HEK293 (cell line): ENCODE measurements around the gene GADD45GIP1.
"Not testable (repeated sequence)": the region's sequence is repeated elsewhere in the genome, so short reads cannot be mapped to it uniquely, and the experiment has no call there.

Experiments used
- CTCF ChIA-PET: fragments of 350-600 bp; formaldehyde crosslinking; extraction: SDS; loops from one replicate; lab custom pipeline; 2021; ENCODE audit warnings: antibody characterized with exemption; lab: Yijun Ruan, JAX
- POLR2A ChIA-PET: fragments of 300-600 bp; formaldehyde crosslinking; extraction: SDS; loops from one replicate; lab custom pipeline; 2020; ENCODE audit warnings: antibody characterized with exemption, inconsistent platforms; lab: Yijun Ruan, JAX
- H3K27ac ChIP-seq: fragments of 200-500 bp; sonication (Bioruptor generic); 2 replicates; pipeline ENCODE4 v1.5.1; 2014; ENCODE audit warnings: low read depth, low read length, control low read depth, inconsistent platforms; ENCODE audit errors: extremely low read depth
- H3K36me3 ChIP-seq, 2 experiments: fragments of 200-500 bp in 1 of 2; sonication (Bioruptor generic) in 1 of 2; 1 replicate in 1 of 2; 2 replicates in 1 of 2; pipeline ENCODE4 v1.5.1; 2014 to 2017; ENCODE audit warnings: inconsistent platforms in 2 of 2, low read length in 2 of 2; ENCODE audit not compliant: control insufficient read depth in 2 of 2, insufficient read depth in 1 of 2
- H3K4me1 ChIP-seq: fragments of 200-500 bp; sonication (Bioruptor generic); 2 replicates; pipeline ENCODE4 v1.5.1; 2014; ENCODE audit warnings: mild to moderate bottlenecking, low read length, inconsistent platforms; ENCODE audit not compliant: control insufficient read depth, insufficient read depth
- H3K4me3 ChIP-seq: 2 replicates; pipeline ENCODE4 v1.5.1; 2011; ENCODE audit warnings: low read depth, mild to moderate bottlenecking, control low read depth, low read length, moderate library complexity
- H3K9me3 ChIP-seq: fragments of 200-500 bp; sonication (Bioruptor generic); 2 replicates; pipeline ENCODE4 v1.5.1; 2014; ENCODE audit warnings: low read depth, low read length, inconsistent platforms; ENCODE audit not compliant: control insufficient read depth, insufficient read depth
- EGR2 ChIP-seq: fragments of 450-650 bp; formaldehyde crosslinking; IDR thresholded peaks from 2 replicates; pipeline ENCODE4 v1.5.1; 2016; ENCODE audit warnings: low read depth, missing biosample characterization, missing genetic modification characterization
- GLI2 ChIP-seq: fragments of 450-650 bp; formaldehyde crosslinking; IDR thresholded peaks from 2 replicates; pipeline ENCODE4; 2017; ENCODE audit warnings: missing biosample characterization, missing genetic modification characterization, low read depth, borderline replicate concordance
- KLF1 ChIP-seq: fragments of 450-650 bp; formaldehyde crosslinking; IDR thresholded peaks from 2 replicates; pipeline ENCODE4 v1.5.1; 2016; ENCODE audit warnings: missing biosample characterization, missing genetic modification characterization
- KLF16 ChIP-seq: fragments of 450-650 bp; formaldehyde crosslinking; IDR thresholded peaks from 2 replicates; pipeline ENCODE4 v1.5.1; 2017; ENCODE audit warnings: missing biosample characterization, missing genetic modification characterization
- KLF7 ChIP-seq: fragments of 450-650 bp; formaldehyde crosslinking; IDR thresholded peaks from 2 replicates; pipeline ENCODE4 v1.5.1; 2016; ENCODE audit warnings: missing biosample characterization, missing genetic modification characterization, borderline replicate concordance
- SCRT2 ChIP-seq: fragments of 450-650 bp; formaldehyde crosslinking; IDR thresholded peaks from 2 replicates; pipeline ENCODE4 v1.5.1; 2016; ENCODE audit warnings: missing biosample characterization, missing genetic modification characterization
- SETDB1 ChIP-seq: IDR thresholded peaks from one replicate; pipeline ENCODE4 v1.6.1; 2017; ENCODE audit warnings: mild to moderate bottlenecking, low read length, moderate library complexity, mixed read lengths; ENCODE audit not compliant: insufficient read length
- SP7 ChIP-seq: fragments of 450-650 bp; formaldehyde crosslinking; IDR thresholded peaks from 2 replicates; pipeline ENCODE4 v1.5.1; 2016; ENCODE audit warnings: missing biosample characterization, missing genetic modification characterization
- ZBTB10 ChIP-seq: fragments of 450-650 bp; formaldehyde crosslinking; IDR thresholded peaks from 2 replicates; pipeline ENCODE4 v1.5.1; 2016; ENCODE audit warnings: missing biosample characterization, missing genetic modification characterization
- ZBTB17 ChIP-seq: fragments of 450-650 bp; formaldehyde crosslinking; IDR thresholded peaks from 2 replicates; pipeline ENCODE4 v1.5.1; 2016; ENCODE audit warnings: missing biosample characterization, missing genetic modification characterization
- ZBTB20 ChIP-seq: fragments of 450-650 bp; formaldehyde crosslinking; IDR thresholded peaks from 2 replicates; pipeline ENCODE4 v1.5.1; 2016; ENCODE audit warnings: missing biosample characterization, missing genetic modification characterization
- ZEB2 ChIP-seq: fragments of 450-650 bp; formaldehyde crosslinking; IDR thresholded peaks from 2 replicates; pipeline ENCODE4 v1.5.1; 2016; ENCODE audit warnings: missing biosample characterization, missing genetic modification characterization
- ZNF16 ChIP-seq: fragments of 450-650 bp; formaldehyde crosslinking; IDR thresholded peaks from 2 replicates; pipeline ENCODE4 v1.5.1; 2016; ENCODE audit warnings: low read depth, missing biosample characterization, missing genetic modification characterization
- ZNF2 ChIP-seq: fragments of 450-650 bp; formaldehyde crosslinking; IDR thresholded peaks from 2 replicates; pipeline ENCODE4 v1.5.1; 2016; ENCODE audit warnings: missing biosample characterization, missing genetic modification characterization
- ZNF214 ChIP-seq: fragments of 450-650 bp; formaldehyde crosslinking; IDR thresholded peaks from 2 replicates; pipeline ENCODE4 v1.5.1; 2017; ENCODE audit warnings: missing biosample characterization, mild to moderate bottlenecking, missing genetic modification characterization, borderline replicate concordance
- ZNF280D ChIP-seq: fragments of 450-650 bp; formaldehyde crosslinking; IDR thresholded peaks from 2 replicates; pipeline ENCODE4 v1.5.1; 2016; ENCODE audit warnings: missing biosample characterization, missing genetic modification characterization
- ZNF302 ChIP-seq: fragments of 450-650 bp; formaldehyde crosslinking; IDR thresholded peaks from 2 replicates; pipeline ENCODE4 v1.5.1; 2016; ENCODE audit warnings: missing biosample characterization, missing genetic modification characterization, low read depth
- ZNF324 ChIP-seq: fragments of 450-650 bp; formaldehyde crosslinking; IDR thresholded peaks from 2 replicates; pipeline ENCODE4 v1.5.1; 2016; ENCODE audit warnings: missing biosample characterization, missing genetic modification characterization
- ZNF350 ChIP-seq: fragments of 450-650 bp; formaldehyde crosslinking; IDR thresholded peaks from 2 replicates; pipeline ENCODE4 v1.5.0; 2017; ENCODE audit warnings: missing biosample characterization, mild to moderate bottlenecking, missing genetic modification characterization
- ZNF423 ChIP-seq: fragments of 450-650 bp; formaldehyde crosslinking; IDR thresholded peaks from 2 replicates; pipeline ENCODE4 v1.5.1; 2016; ENCODE audit warnings: missing biosample characterization, missing genetic modification characterization
- ZNF558 ChIP-seq: fragments of 450-650 bp; formaldehyde crosslinking; IDR thresholded peaks from 2 replicates; pipeline ENCODE4 v1.5.1; 2016; ENCODE audit warnings: missing biosample characterization, missing genetic modification characterization
- ZNF621 ChIP-seq: fragments of 450-650 bp; formaldehyde crosslinking; IDR thresholded peaks from 2 replicates; pipeline ENCODE4 v1.5.1; 2017; ENCODE audit warnings: missing biosample characterization, missing genetic modification characterization
- ZNF623 ChIP-seq: fragments of 450-650 bp; formaldehyde crosslinking; IDR thresholded peaks from 2 replicates; pipeline ENCODE4 v1.5.1; 2016; ENCODE audit warnings: missing biosample characterization, missing genetic modification characterization
- ZNF664 ChIP-seq: fragments of 450-650 bp; formaldehyde crosslinking; IDR thresholded peaks from 2 replicates; pipeline ENCODE4 v1.5.1; 2016; ENCODE audit warnings: missing biosample characterization, missing genetic modification characterization
- ZSCAN5A ChIP-seq: fragments of 450-650 bp; formaldehyde crosslinking; IDR thresholded peaks from 2 replicates; pipeline ENCODE4 v1.5.1; 2016; ENCODE audit warnings: missing biosample characterization, missing genetic modification characterization
- TF ChIP-seq, protein P1 (sequence below): fragments of 450-650 bp; formaldehyde crosslinking; IDR thresholded peaks from 2 replicates; pipeline ENCODE4 v1.5.1; 2016; ENCODE audit warnings: missing biosample characterization, missing genetic modification characterization
- TF ChIP-seq, protein P2 (sequence below): fragments of 450-650 bp; formaldehyde crosslinking; IDR thresholded peaks from 2 replicates; pipeline ENCODE4 v1.5.1; 2016; ENCODE audit warnings: missing biosample characterization, missing genetic modification characterization

Gene GADD45GIP1

DNA sequence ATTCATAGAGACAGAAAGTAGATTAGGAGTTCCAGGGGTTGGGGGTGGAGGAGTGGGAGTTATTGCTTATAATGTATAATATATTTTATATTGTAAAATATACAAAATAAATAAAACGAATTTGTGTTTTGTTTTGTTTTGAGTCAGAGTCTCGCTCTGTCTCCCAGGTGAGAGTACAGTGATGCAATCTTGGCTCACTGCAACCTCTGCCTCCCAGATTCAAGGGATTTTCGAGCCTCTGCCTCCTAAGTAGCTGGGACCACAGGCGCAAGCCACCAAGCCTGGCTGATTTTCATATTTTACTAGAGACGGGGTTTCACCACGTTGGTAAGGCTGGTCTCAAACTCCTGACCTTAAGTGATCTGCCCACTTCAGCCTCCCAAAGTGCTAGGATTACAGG is 2.5 kb upstream of the GADD45GIP1 start:
- ChIA-PET CTCF (interaction anchor here (0.7 to 1.6 kb wide), 2 partner anchors 18 to 73 kb away, joined by 3 to 6 read pairs; no protein-coding TSS in a partner anchor), POLR2A (no interaction called here)
- H3K4me1 ChIP-seq, result peaks cover 4% of the 10 kb centered on the region
- H3K27ac ChIP-seq, result no peak overlapping the region
- peaks cover 5 to 9% of the 10 kb centered on the region in 2 experiments; a peak in 2 of 3 replicates for H3K36me3 ChIP-seq
- TF ChIP-seq ZNF214 (tag by site-specific recombination) (no peak), ZNF423 (tag by site-specific recombination) (no peak), SCRT2 (tag by site-specific recombination) (no peak), ZNF280D (no peak), GLI2 (tag by site-specific recombination) (no peak), ZSCAN5A (tag by site-specific recombination) (no peak), ZNF350 (no peak), ZNF558 (tag by site-specific recombination) (no peak), ZNF621 (tag by site-specific recombination) (no peak), ZBTB20 (no peak), ZNF16 (tag by site-specific recombination) (no peak), SETDB1 (no peak), ZBTB17 (tag by site-specific recombination) (no peak), ZNF302 (tag by site-specific recombination) (no peak)
- TF ChIP-seq, protein P1, sequence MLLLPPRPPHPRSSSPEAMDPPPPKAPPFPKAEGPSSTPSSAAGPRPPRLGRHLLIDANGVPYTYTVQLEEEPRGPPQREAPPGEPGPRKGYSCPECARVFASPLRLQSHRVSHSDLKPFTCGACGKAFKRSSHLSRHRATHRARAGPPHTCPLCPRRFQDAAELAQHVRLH (tag by site-specific recombination), result no peak
- H3K4me3 ChIP-seq, result no peak overlapping the region
- H3K9me3 ChIP-seq, result no peaks in the 10 kb centered on the region

- peak overlapping the region; percentile 74 for H3K4me3 ChIP-seq
- ChIA-PET POLR2A (interaction anchor here (1.0 to 1.9 kb wide), 2 partner anchors 11 to 66 kb away, joined by 3 to 5 read pairs; partner anchors contain the start of gene GCDH), CTCF (interaction anchor here (5.5 kb wide), 1 partner anchor 9 kb away, joined by 48 read pairs; no protein-coding TSS in a partner anchor)
- H3K4me1 ChIP-seq, result peaks cover 10% of the 10 kb centered on the region
- peak overlapping the region; percentile 63 for H3K27ac ChIP-seq
- peaks cover 8 to 28% of the 10 kb centered on the region in 2 experiments; a peak in 2 of 3 replicates for H3K36me3 ChIP-seq
- H3K9me3 ChIP-seq, result not testable (repeated sequence)
- TF ChIP-seq ZEB2 (peak; percentile 48; the same call in 1 of the 2 replicates), ZNF623 (tag by site-specific recombination) (0 out of 2 replicates have a peak, but pooled peaks have one; percentile 7), EGR2 (tag by site-specific recombination) (peak; percentile 3; the same call in 1 of the 2 replicates), SP7 (tag by site-specific recombination) (peak; percentile 33; the same call in 1 of the 2 replicates), ZNF2 (tag by site-specific recombination) (peak; percentile 63), KLF1 (tag by site-specific recombination) (peak; percentile 50; the same call in 1 of the 2 replicates), ZBTB10 (tag by site-specific recombination) (0 out of 2 replicates have a peak, but pooled peaks have one; percentile 23), KLF16 (tag by site-specific recombination) (peak; percentile 29; the same call in 1 of the 2 replicates), KLF7 (tag by site-specific recombination) (0 out of 2 replicates have a peak, but pooled peaks have one; percentile 57), ZNF324 (tag by site-specific recombination) (peak; percentile 64; the same call in 1 of the 2 replicates), ZNF664 (peak; percentile 74; the same call in 1 of the 2 replicates)
- TF ChIP-seq, protein P2, sequence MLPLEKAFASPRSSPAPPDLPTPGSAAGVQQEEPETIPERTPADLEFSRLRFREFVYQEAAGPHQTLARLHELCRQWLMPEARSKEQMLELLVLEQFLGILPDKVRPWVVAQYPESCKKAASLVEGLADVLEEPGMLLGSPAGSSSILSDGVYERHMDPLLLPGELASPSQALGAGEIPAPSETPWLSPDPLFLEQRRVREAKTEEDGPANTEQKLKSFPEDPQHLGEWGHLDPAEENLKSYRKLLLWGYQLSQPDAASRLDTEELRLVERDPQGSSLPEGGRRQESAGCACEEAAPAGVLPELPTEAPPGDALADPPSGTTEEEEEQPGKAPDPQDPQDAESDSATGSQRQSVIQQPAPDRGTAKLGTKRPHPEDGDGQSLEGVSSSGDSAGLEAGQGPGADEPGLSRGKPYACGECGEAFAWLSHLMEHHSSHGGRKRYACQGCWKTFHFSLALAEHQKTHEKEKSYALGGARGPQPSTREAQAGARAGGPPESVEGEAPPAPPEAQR (tag by site-specific recombination), result 0 out of 2 replicates have a peak, but pooled peaks have one; percentile 8
Observed at GRCh38 chr19:12957389-12957952, 448 bp upstream of the GADD45GIP1 start.
